Esophagus squamous epithelium (tissue), 4 donors: ENCODE data around the gene GYS2.
"Not testable (repeated sequence)": the region's sequence is repeated elsewhere in the genome, so short reads cannot be mapped to it uniquely, and the experiment has no call there.

Source experiments
- POLR2A ChIP-seq, 4 donors: fragments of 450-650 bp; IDR thresholded peaks; one replicate each; pipeline ENCODE4 v1.6.1; 2017; ENCODE audit warnings: antibody characterized with exemption in 4 of 4, mild to moderate bottlenecking in 4 of 4, moderate library complexity in 3 of 4
- TF ChIP-seq, protein P1 (sequence below), 6 experiments: fragments of 450-650 bp in 4 of 6; fragments of 200-600 bp in 2 of 6; sonication (generic) in 2 of 6; IDR thresholded peaks; one replicate each; pipeline ENCODE4 v1.5.1; 2016 to 2019; ENCODE audit warnings: antibody characterized with exemption in 6 of 6, mild to moderate bottlenecking in 4 of 6, moderate library complexity in 4 of 6

DNA sequence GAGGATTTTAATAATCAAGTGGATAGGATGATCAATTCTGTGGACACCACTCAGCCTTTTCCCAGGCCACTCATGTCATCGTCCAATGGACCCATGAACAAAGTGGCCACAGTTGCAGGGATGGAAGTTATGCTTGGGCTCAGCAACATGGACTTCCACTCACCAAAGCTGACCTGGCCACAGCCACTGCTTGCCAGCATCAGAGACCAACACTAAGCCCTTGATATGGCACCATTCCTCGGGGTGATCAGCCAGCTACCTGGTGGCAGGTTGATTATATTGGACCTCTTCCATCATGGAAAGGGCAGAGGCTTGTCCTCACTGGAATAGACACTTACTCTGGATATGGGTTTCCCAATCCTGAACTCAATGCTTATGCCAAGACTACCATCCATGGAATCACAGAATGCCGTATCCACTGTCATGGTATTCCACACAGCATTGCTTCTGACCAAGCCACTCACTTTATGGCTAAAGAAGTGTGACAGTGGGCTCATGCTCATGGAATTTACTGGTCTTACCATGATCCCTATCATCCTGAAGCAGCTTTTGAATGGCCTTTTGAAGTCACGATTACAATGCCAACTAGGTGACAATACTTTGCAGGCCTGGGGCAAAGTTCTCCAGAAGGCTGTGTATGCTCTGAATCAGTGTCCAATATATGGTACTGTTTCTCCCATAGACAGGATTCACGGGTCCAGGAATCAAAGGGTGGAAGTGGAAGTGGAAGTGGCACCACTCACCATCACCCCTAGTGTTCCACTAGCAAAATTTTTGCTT, 20.1 kb downstream of the GYS2 start:
- TF ChIP-seq, protein P1, sequence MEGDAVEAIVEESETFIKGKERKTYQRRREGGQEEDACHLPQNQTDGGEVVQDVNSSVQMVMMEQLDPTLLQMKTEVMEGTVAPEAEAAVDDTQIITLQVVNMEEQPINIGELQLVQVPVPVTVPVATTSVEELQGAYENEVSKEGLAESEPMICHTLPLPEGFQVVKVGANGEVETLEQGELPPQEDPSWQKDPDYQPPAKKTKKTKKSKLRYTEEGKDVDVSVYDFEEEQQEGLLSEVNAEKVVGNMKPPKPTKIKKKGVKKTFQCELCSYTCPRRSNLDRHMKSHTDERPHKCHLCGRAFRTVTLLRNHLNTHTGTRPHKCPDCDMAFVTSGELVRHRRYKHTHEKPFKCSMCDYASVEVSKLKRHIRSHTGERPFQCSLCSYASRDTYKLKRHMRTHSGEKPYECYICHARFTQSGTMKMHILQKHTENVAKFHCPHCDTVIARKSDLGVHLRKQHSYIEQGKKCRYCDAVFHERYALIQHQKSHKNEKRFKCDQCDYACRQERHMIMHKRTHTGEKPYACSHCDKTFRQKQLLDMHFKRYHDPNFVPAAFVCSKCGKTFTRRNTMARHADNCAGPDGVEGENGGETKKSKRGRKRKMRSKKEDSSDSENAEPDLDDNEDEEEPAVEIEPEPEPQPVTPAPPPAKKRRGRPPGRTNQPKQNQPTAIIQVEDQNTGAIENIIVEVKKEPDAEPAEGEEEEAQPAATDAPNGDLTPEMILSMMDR (IDR thresholded peaks at IDR 0.05): not testable (repeated sequence)
- not testable (repeated sequence) for TF ChIP-seq POLR2A (IDR thresholded peaks at IDR 0.05)
